Prostate gland (tissue), 2 donors: Measurements from ENCODE around the gene SLC35F2. TPM values are rescaled to one million over a fixed set of nuclear protein-coding genes. Genes with fewer than 3 reads are reported as not detected.
"Not testable (repeated sequence)": the region's sequence is repeated elsewhere in the genome, so short reads cannot be mapped to it uniquely, and the experiment has no call there.

Experiments used
- DNase-seq: peaks from one replicate; pipeline ENCODE4 v3.0.0-alpha.2; 2019; ENCODE audit warnings: low spot score
- H3K27ac ChIP-seq, 2 donors: fragments of 200-600 bp; sonication (generic); 2 replicates each; pipeline ENCODE4 v1.5.1; 2017 to 2019
- H3K27me3 ChIP-seq: fragments of 200-600 bp; sonication (generic); replicated peaks from 2 replicates; pipeline ENCODE4 v1.5.1; 2019; ENCODE audit not compliant: insufficient read depth
- H3K36me3 ChIP-seq, 2 donors: fragments of 200-600 bp; sonication (generic); 1 replicate in 1 of 2; 2 replicates in 1 of 2; pipeline versions ENCODE4 v1.5.1 to v1.8.1; 2017 to 2019
- H3K4me1 ChIP-seq: fragments of 200-600 bp; sonication (generic); replicated peaks from 2 replicates; pipeline ENCODE4 v1.5.1; 2019
- H3K4me3 ChIP-seq, 2 donors: fragments of 200-600 bp; sonication (generic); 2 replicates each; pipeline ENCODE4 v1.5.1; 2017 to 2019
- H3K9me3 ChIP-seq: fragments of 200-600 bp; sonication (generic); 2 replicates; pipeline ENCODE4 v1.5.1; 2017
- POLR2A ChIP-seq: fragments of 450-650 bp; IDR thresholded peaks from one replicate; pipeline ENCODE4 v1.6.1; 2016; ENCODE audit warnings: antibody characterized with exemption, mild to moderate bottlenecking
- POLR2AphosphoS5 ChIP-seq: sonication (generic); formaldehyde crosslinking; IDR thresholded peaks from one replicate; pipeline ENCODE4 v1.6.1; 2017; ENCODE audit warnings: antibody characterized with exemption
- WGBS: methylation state at CpG from one replicate; pipeline ENCODE4 v1.1.5; 2018; 5-methylcytosine and 5-hydroxymethylcytosine counted together
- intact Hi-C: fragments of 100-400 bp; cut with DNase I; formaldehyde crosslinking; loops from one replicate; pipeline ENCODE4 v1.14.2; 2022
- total RNA-seq, 2 donors: library from RNA; depleted of rRNA; stranded (reverse); fragments of >200 nt; gene quantifications; one replicate each; pipeline ENCODE4 v1.1.0, GENCODE V29; 2016
- TF ChIP-seq, protein P1 (sequence below), 4 experiments: fragments of 200-600 bp in 2 of 4; fragments of 450-650 bp in 2 of 4; sonication (generic) in 2 of 4; IDR thresholded peaks; 1 replicate in 3 of 4; 2 replicates in 1 of 4; pipeline ENCODE4 v1.5.1; 2016 to 2019; ENCODE audit warnings: antibody characterized with exemption in 4 of 4, mild to moderate bottlenecking in 2 of 4, moderate library complexity in 2 of 4

SLC35F2 gene
- total RNA-seq, 2 donors from 2014 or later: 21.6 to 41.9 TPM

DNA sequence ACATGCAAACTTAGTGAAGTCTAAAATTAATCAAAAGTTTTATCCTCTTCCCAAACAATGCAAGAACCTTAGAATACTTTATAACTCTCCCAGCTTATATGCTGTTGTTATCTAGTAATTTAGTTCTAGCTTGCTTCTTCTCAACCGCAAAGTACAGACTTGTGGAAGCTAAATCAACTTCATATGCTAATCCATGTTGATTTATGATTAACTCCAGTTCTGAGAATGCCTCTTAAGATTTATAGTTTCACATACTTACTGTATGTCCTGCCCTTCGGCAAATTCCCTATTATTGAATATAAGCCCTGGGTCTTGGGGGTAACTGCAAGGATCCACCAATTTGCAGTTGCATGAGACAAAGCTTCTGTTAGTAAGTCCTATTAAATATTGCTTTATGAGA, 17.6 kb upstream of the SLC35F2 start:
- no peaks in the 10 kb centered on the region for H3K4me1 ChIP-seq
- no peak for DNase-seq
- 72% methylated on average over 2 of the region's 2 CpGs for WGBS
- no peaks in the 10 kb centered on the region for H3K9me3 ChIP-seq
- H3K36me3 ChIP-seq: no peaks in the 10 kb centered on the region
- no peaks in the 10 kb centered on the region for H3K27me3 ChIP-seq
- no peak overlapping the region for H3K4me3 ChIP-seq
- H3K27ac ChIP-seq: no peak overlapping the region
- intact Hi-C loops: no loop called here
- TF ChIP-seq POLR2A (no peak), POLR2AphosphoS5 (no peak)
- TF ChIP-seq, protein P1, sequence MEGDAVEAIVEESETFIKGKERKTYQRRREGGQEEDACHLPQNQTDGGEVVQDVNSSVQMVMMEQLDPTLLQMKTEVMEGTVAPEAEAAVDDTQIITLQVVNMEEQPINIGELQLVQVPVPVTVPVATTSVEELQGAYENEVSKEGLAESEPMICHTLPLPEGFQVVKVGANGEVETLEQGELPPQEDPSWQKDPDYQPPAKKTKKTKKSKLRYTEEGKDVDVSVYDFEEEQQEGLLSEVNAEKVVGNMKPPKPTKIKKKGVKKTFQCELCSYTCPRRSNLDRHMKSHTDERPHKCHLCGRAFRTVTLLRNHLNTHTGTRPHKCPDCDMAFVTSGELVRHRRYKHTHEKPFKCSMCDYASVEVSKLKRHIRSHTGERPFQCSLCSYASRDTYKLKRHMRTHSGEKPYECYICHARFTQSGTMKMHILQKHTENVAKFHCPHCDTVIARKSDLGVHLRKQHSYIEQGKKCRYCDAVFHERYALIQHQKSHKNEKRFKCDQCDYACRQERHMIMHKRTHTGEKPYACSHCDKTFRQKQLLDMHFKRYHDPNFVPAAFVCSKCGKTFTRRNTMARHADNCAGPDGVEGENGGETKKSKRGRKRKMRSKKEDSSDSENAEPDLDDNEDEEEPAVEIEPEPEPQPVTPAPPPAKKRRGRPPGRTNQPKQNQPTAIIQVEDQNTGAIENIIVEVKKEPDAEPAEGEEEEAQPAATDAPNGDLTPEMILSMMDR (IDR thresholded peaks at IDR 0.05): no peak

DNA sequence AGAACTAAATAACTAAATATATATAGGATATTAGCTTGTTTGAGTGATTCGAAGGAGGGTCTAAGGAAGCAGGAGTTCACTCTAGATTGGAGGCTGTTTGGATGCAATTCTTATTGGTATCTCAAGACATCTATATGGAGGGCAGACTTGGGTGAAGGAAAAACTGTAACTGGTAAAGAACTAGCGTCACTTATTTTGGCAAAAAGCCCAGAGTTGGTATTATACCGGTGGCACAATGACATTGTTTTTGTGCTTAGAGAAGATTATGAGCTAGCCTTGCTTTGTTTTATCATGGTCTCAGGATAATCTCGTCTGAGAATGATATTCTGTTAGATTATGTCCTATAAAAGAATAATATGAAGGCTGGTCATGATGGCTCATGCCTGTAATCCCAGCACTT, 6.0 kb upstream of the SLC35F2 start:
- no peaks in the 10 kb centered on the region for H3K4me1 ChIP-seq
- 47% methylated on average over 4 of the region's 4 CpGs for WGBS

DNA sequence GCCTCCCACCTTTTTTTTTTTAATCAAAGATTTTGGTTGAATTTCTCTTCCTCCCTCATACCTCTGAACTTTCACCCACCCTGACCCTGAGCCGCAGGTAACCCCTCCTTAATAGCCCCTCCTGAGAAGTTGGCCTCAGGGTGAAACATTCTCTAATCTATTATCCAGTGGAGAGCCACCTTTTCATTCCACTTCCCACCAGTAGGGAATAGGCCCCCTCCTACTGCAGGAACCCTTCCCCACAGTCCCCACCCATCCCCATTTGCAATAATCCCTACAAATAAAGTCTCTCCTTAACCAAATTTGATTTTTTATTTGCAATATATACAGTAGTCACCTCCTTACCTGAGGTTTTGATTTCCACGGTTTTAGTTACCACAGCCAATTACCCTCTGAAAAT, 2.1 kb upstream of the SLC35F2 start:
- intact Hi-C loops: no loop called here
- TF ChIP-seq POLR2A (no peak), POLR2AphosphoS5 (no peak)
- TF ChIP-seq, protein P1 (IDR thresholded peaks at IDR 0.05): no peak
- no peak overlapping the region for H3K4me3 ChIP-seq
- H3K27ac ChIP-seq: no peak overlapping the region
- WGBS: 82% methylated on average over 2 of the region's 2 CpGs
- no peaks in the 10 kb centered on the region for H3K27me3 ChIP-seq
- H3K4me1 ChIP-seq: no peaks in the 10 kb centered on the region
- H3K9me3 ChIP-seq: no peaks in the 10 kb centered on the region
- no peaks in the 10 kb centered on the region for H3K36me3 ChIP-seq
- DNase-seq: no peak

More for the DNA sequence above, 6.0 kb upstream of the SLC35F2 start:
- no peak overlapping the region for H3K4me3 ChIP-seq
- no peaks in the 10 kb centered on the region for H3K27me3 ChIP-seq
- intact Hi-C loops: no loop called here
- no peak for TF ChIP-seq POLR2AphosphoS5
- H3K9me3 ChIP-seq: no peaks in the 10 kb centered on the region
- no peaks in the 10 kb centered on the region for H3K36me3 ChIP-seq
- no peak for DNase-seq
- H3K27ac ChIP-seq: no peak overlapping the region

DNA sequence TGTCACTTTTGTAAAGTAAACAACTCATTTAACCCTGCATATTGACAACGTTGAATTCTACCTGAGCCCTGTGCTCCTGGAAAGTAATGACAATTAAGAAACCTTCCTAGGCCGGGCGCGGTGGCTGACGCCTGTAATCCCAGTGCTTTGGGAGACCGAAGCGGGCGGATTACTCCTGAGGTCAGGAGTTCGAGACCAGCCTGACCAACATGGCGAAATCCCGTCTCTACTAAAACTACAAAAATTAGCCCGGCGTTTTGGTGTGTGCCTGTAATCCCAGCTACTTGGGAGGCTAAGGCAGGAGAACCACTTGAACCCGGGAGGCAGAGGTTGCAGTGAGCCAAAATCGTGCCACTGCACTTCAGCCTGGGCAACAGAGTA, 1.6 kb upstream of the SLC35F2 start:
- DNase-seq, H3K27me3 ChIP-seq, H3K4me1 ChIP-seq, H3K9me3 ChIP-seq, H3K4me3 ChIP-seq, H3K36me3 ChIP-seq, intact Hi-C loops: not testable (repeated sequence)
- H3K27ac ChIP-seq: peak overlapping the region in 1 of 2 donors; percentile 89
- WGBS: 86% methylated on average over 15 of the region's 15 CpGs

DNA sequence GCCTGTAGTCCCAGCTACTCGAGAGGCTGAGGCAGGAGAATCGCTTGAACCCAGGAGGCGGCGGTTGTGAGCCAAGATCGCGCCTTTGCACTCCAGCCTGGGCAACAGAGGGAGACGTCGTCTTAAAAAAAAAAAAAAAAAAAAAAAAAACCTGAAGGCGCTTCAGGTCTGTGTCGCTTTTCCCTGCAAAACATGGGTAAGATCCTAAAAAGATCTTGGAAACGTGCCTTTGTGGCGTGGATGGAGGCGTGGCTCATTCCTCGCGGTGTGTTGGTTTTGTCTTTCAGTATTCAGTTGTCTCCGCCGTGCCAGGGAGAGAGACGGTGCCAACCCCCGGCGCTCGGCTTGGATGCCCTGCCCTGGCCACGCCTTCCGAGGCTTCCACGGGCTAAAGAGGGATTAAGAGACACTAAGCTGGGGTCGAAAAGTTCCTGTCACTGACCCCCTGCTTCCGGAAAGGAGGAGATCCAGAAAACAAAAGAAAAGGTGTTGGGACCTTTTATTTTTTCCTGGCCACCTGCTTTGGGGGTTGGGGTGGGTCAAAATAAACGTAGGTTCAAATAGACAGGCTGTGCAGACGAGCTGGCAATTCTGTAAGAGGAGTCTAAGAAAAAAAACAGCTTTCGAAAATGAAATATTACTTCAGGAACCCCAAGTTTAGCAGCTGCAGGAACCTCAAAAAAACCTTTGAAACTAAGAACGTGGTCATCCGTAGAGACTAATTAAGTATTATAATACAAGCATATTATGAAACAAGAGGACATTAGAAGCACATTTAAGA, 1.1 kb upstream of the SLC35F2 start:
- Histone ChIP-seq H3K27ac (peak overlapping the region; percentile 87 to 89), H3K9me3 (no peaks in the 10 kb centered on the region), H3K27me3 (no peaks in the 10 kb centered on the region), H3K4me1 (no peaks in the 10 kb centered on the region), H3K4me3 (peak overlapping the region; percentile 70 to 78), H3K36me3 (no peaks in the 10 kb centered on the region)
- 2% methylated on average over 31 of the region's 31 CpGs for WGBS
- TF ChIP-seq POLR2AphosphoS5 (peak; percentile 15), POLR2A (no peak)
- TF ChIP-seq, protein P1 (IDR thresholded peaks at IDR 0.05): no peak
- DNase-seq: peak; percentile 76
- intact Hi-C loops: loop anchor here (5.0 kb wide), 1 partner anchor 62 kb away; no protein-coding TSS in a partner anchor
